Rectal smooth muscle tissue (tissue), 1 donor: Measurements from ENCODE around the gene GBX1.

Experiments
- H3K27ac ChIP-seq: one replicate; pipeline ENCODE4 v1.7.0; 2013; ENCODE audit warnings: low read depth, low read length, inconsistent platforms
- H3K27me3 ChIP-seq: one replicate; pipeline ENCODE4 v1.7.0; 2013; ENCODE audit warnings: low read length; ENCODE audit not compliant: control insufficient read depth, insufficient read depth
- H3K36me3 ChIP-seq: one replicate; pipeline ENCODE4 v1.7.0; 2013; ENCODE audit warnings: low read length; ENCODE audit not compliant: control insufficient read depth, insufficient read depth
- H3K4me1 ChIP-seq: one replicate; pipeline ENCODE4 v1.7.0; 2013; ENCODE audit warnings: low read length; ENCODE audit not compliant: control insufficient read depth, insufficient read depth
- H3K4me3 ChIP-seq: one replicate; pipeline ENCODE4 v1.7.0; 2013; ENCODE audit warnings: low read length
- H3K9ac ChIP-seq: one replicate; pipeline ENCODE4 v1.7.0; 2013; ENCODE audit warnings: low read length

Gene GBX1

DNA sequence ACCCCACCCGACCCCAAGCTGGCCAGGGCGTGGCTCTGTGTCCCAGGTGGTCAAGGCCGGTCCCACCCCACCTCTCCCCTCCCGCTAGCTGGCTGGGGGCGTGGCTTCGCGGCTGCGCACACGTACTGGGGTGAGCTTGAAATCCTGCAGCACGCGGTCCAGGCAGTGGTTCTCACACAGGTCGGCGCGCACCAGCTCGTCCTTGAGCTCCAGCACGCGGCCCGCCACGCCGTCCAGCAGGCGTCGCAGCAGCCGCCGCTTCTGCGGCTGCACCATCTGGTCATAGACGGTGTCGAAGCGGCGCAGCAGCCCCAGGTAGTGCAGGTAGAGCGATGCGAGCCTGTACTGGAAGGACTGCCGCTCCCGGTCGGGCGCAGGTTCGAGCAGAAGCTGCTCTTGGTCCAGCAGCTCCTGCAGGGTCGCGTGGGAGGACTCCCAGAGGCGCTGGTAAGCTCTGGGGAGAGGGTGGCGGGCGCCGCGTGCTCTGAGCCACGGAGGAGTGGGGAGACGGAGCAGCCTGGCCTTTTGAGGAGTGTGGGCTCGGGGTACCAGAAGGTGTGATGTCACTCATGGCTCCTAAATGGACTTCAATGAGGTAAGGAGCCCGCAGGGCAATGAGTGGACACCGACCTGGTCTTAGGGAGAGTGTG, 37.0 kb upstream of the GBX1 start:
- H3K27me3 ChIP-seq = peaks cover 6% of the 10 kb centered on the region
- no peak overlapping the region for H3K27ac ChIP-seq
- no peaks in the 10 kb centered on the region for H3K4me1 ChIP-seq
- H3K9ac ChIP-seq = no peak overlapping the region
- no peaks in the 10 kb centered on the region for H3K36me3 ChIP-seq
- H3K4me3 ChIP-seq = no peak overlapping the region

- Histone ChIP-seq H3K4me1 (no peaks in the 10 kb centered on the region), H3K27ac (no peak overlapping the region), H3K9ac (no peak overlapping the region), H3K27me3 (peaks cover 6% of the 10 kb centered on the region), H3K36me3 (no peaks in the 10 kb centered on the region), H3K4me3 (no peak overlapping the region)
Observed at GRCh38 chr7:151202836-151203235, 35.3 kb upstream of the GBX1 start.

- H3K4me1 ChIP-seq = no peaks in the 10 kb centered on the region
- no peaks in the 10 kb centered on the region for H3K36me3 ChIP-seq
- no peak overlapping the region for H3K9ac ChIP-seq
- no peak overlapping the region for H3K27ac ChIP-seq
- H3K4me3 ChIP-seq = no peak overlapping the region
- H3K27me3 ChIP-seq = peaks cover 6% of the 10 kb centered on the region
Observed at GRCh38 chr7:151201751-151202150, 34.3 kb upstream of the GBX1 start.

DNA sequence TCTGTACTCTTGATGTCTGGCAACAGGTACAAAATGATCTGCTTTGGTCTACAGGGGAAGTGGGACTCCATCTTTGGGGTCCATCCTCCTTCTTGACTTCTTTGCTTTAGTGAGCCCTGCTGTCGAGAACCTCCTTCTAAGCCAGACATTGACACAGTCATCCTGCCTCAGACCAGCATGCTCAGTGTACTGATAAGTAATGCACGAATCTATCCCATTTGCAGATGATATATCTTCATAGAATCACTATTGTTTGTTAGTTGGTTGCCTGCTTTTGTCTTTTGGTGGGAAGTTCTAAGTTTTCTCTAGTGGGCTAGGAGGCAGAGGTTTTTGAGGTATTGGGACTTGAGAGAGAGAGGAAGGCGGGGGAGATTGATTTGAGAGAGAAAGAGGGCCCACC, 33.9 kb upstream of the GBX1 start:
- H3K4me3 ChIP-seq = no peak overlapping the region
- no peak overlapping the region for H3K9ac ChIP-seq
- H3K27me3 ChIP-seq = peaks cover 6% of the 10 kb centered on the region
- H3K27ac ChIP-seq = no peak overlapping the region
- no peaks in the 10 kb centered on the region for H3K36me3 ChIP-seq
- no peaks in the 10 kb centered on the region for H3K4me1 ChIP-seq

GRCh38 chr7:151198945-151199848, 31.7 kb upstream of the GBX1 start:
- Histone ChIP-seq H3K9ac (no peak overlapping the region), H3K4me3 (no peak overlapping the region), H3K36me3 (no peaks in the 10 kb centered on the region), H3K27ac (no peak overlapping the region), H3K4me1 (no peaks in the 10 kb centered on the region), H3K27me3 (peaks cover 7% of the 10 kb centered on the region)

- H3K27me3 ChIP-seq = peaks cover 5% of the 10 kb centered on the region
- H3K9ac ChIP-seq = no peak overlapping the region
- no peaks in the 10 kb centered on the region for H3K4me1 ChIP-seq
Observed at GRCh38 chr7:151197932-151198331, 30.4 kb upstream of the GBX1 start.

DNA sequence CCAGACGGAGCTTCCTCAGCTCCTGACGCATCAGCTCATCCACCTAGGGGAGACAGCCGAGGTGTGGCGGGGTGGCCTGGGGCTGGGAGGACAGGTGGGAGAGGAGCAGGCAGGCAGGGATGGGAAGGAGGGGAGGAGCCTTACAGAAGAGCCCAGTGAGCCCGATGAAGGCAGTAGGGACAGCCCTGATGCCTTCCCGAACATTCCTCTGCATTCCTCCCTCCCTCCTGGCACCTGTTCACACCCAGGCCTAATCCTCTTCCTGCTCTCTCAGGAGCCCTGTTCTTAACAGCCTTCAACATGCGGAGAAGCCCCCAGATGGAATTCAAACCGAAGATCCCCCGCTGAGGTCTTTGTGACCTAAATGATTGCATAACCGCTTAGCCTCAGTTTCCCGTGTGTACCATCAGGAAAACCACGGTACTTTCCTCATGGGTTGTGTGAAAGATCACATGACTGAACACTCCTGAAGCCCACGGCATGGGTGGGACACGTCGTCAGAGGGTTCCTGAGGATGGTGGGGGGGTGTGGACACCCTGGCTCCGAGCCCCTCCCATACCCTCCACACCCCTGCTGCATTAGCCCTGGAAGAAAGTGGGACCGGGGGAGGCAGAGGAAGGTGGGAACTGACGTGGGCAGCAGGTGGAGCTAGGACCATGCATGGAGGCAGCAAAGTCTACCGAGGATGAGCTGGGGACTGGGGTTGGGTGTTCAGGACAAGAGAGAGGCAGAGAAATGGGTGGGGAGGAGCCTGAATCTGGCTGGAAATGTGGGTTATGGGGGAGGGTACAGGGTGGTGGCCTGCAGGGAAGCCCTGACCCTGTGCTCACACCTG, 28.3 kb upstream of the GBX1 start:
- H3K27ac ChIP-seq = no peak overlapping the region
- peaks cover 5% of the 10 kb centered on the region for H3K27me3 ChIP-seq
- H3K9ac ChIP-seq = no peak overlapping the region
- H3K4me1 ChIP-seq = no peaks in the 10 kb centered on the region
- H3K36me3 ChIP-seq = no peaks in the 10 kb centered on the region
- H3K4me3 ChIP-seq = no peak overlapping the region

More at GRCh38 chr7:151197932-151198331, 30.4 kb upstream of the GBX1 start:
- H3K36me3 ChIP-seq = no peaks in the 10 kb centered on the region
- no peak overlapping the region for H3K4me3 ChIP-seq
- H3K27ac ChIP-seq = no peak overlapping the region

- Histone ChIP-seq H3K4me3 (no peak overlapping the region), H3K4me1 (no peaks in the 10 kb centered on the region), H3K9ac (no peak overlapping the region), H3K36me3 (no peaks in the 10 kb centered on the region), H3K27me3 (peaks cover 5% of the 10 kb centered on the region), H3K27ac (no peak overlapping the region)
Observed at GRCh38 chr7:151194188-151194587, 26.7 kb upstream of the GBX1 start.

DNA sequence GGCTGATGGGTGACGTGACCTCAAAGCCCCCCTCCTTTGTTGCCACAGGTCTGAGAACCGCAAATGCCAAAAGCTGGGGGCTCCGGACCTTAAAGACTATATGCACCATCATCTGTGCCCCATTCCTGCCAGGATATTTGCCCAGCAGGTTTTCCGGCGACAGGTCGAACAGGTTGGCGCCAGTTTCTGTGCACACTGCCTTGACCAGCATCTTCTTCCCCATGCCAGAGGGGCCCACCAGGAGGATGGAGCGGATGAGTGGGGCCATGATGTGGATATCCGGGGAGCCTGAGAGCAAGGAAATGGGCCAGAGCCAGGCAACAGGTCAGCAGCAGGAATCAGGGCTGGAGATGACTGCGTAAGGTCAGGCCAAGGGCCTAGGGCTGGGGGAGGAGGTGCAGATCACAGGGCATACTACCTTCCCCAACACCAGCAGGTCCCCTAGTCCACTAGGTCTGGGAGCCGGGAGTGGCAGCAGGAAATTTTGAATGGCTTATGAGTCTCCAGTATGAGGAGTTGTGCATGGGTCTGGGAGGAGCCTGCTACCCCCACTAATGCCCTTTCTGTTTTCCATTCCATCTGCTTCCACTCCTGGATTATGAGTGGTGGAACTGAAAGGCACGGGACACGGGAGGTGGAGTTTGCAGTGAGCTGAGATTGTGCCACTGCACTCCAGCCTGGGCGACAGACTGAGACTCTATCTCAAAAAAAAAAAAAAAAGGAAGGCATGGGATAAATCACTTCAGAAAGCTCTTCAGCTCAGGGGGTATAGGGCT, 25.9 kb upstream of the GBX1 start:
- no peaks in the 10 kb centered on the region for H3K4me1 ChIP-seq
- no peak overlapping the region for H3K9ac ChIP-seq
- no peaks in the 10 kb centered on the region for H3K36me3 ChIP-seq
- H3K27ac ChIP-seq = no peak overlapping the region
- H3K4me3 ChIP-seq = no peak overlapping the region
- peaks cover 5% of the 10 kb centered on the region for H3K27me3 ChIP-seq

DNA sequence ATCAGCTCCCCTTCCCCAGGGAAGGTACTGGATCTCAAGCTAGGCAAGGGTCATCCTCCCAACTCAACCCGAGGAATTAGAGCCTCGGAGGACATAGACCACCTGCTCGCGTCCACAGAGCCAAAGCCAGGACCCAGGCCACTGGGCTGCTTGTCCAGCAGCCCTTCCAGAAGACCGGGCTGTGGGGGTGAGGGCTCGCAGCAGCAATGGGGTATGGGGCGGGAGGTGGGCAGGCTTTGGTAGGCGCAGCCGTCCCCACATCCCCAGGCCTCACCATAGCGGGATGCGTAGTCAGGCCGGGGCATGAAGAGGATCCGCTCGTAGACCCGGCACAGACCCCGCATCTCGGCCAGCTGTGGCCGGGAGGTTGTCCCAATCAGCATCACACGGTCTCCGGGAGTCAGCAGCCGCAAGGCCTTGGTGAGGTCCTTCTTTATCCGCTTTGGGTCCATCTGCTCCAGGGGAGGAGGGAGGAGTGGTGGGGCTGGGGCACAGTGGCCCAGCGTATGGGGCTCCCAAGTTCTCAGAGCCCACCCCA, 24.6 kb upstream of the GBX1 start:
- Histone ChIP-seq H3K27me3 (peaks cover 5% of the 10 kb centered on the region), H3K36me3 (no peaks in the 10 kb centered on the region), H3K27ac (no peak overlapping the region), H3K4me3 (no peak overlapping the region), H3K9ac (no peak overlapping the region), H3K4me1 (no peaks in the 10 kb centered on the region)

DNA sequence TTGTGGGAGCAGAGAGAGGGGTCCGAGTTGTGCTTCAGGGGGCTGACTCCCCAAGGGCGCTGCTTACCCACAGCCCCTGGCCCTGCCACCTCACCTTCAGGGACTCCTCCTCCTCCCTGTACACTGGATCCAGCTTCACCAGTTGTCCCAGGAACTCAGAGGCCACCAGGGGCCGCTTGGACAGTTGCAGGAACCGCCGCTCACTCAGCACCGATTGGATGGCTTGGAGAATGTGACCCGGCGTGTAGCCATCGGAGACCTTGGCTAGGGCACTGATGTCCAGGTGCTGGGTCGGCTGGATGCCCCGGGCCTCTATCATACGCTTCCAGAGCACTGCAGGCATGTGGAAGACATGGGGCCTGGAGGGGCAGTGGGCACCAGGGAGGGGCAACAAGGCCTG, 24.1 kb upstream of the GBX1 start:
- Histone ChIP-seq H3K4me1 (no peaks in the 10 kb centered on the region), H3K27me3 (peaks cover 5% of the 10 kb centered on the region), H3K27ac (no peak overlapping the region), H3K36me3 (no peaks in the 10 kb centered on the region), H3K9ac (no peak overlapping the region), H3K4me3 (no peak overlapping the region)
